SK-N-SH treated with all-trans-retinoic acid at 6 μM for 48 hours (cell line): ENCODE data around the gene STIM2.

Source experiments
- ATAC-seq: fragments of 200-7000 bp; cut with Tn5 transposase; 3 replicates; pipeline ENCODE4 v1.9.1; 2020; ENCODE audit warnings: mild to moderate bottlenecking, moderate library complexity
- ARNTL ChIP-seq: fragments of 450-650 bp; formaldehyde crosslinking; IDR thresholded peaks from 2 replicates; pipeline ENCODE4 v1.5.0; 2020; ENCODE audit warnings: low read depth, mild to moderate bottlenecking, moderate library complexity, borderline replicate concordance
- BACH2 ChIP-seq: fragments of 250-450 bp; sonication (Bioruptor Pico); IDR thresholded peaks from 2 replicates; pipeline ENCODE4 v1.9.0; 2021; ENCODE audit warnings: mild to moderate bottlenecking, borderline replicate concordance
- CSDC2 ChIP-seq: fragments of 250-450 bp; sonication (Bioruptor Pico); IDR thresholded peaks from 2 replicates; pipeline ENCODE4 v1.5.0; 2020; ENCODE audit warnings: mild to moderate bottlenecking, moderate library complexity
- GLIS3 ChIP-seq: fragments of 250-450 bp; sonication (Bioruptor Pico); IDR thresholded peaks from 2 replicates; pipeline ENCODE4 v1.5.0; 2020; ENCODE audit warnings: mild to moderate bottlenecking, moderate library complexity
- ISL1 ChIP-seq: fragments of 250-450 bp; sonication (Bioruptor Pico); IDR thresholded peaks from 2 replicates; pipeline ENCODE4 v2.1.2; 2022; ENCODE audit warnings: mild to moderate bottlenecking, moderate library complexity
- OSR1 ChIP-seq: fragments of 250-450 bp; sonication (Bioruptor Pico); IDR thresholded peaks from 2 replicates; pipeline ENCODE4 v1.8.0; 2022; ENCODE audit warnings: moderate library complexity, mild to moderate bottlenecking, inconsistent platforms
- RARB ChIP-seq: fragments of 250-450 bp; sonication (Bioruptor Pico); IDR thresholded peaks from 2 replicates; pipeline ENCODE4 v1.8.0; 2021; ENCODE audit warnings: mild to moderate bottlenecking, moderate library complexity
- TCF4 ChIP-seq: fragments of 250-450 bp; sonication (Bioruptor Pico); IDR thresholded peaks from 2 replicates; pipeline ENCODE4 v1.8.0; 2021; ENCODE audit warnings: mild to moderate bottlenecking, moderate library complexity, borderline replicate concordance
- ZC3H10 ChIP-seq: fragments of 250-450 bp; sonication (Bioruptor Pico); IDR thresholded peaks from 2 replicates; pipeline ENCODE4 v1.5.1; 2021; ENCODE audit warnings: mild to moderate bottlenecking, moderate library complexity
- ZFP3 ChIP-seq: fragments of 250-450 bp; sonication (Bioruptor Pico); IDR thresholded peaks from 2 replicates; pipeline ENCODE4 v1.5.0; 2020; ENCODE audit warnings: mild to moderate bottlenecking, moderate library complexity
- ZFP30 ChIP-seq: fragments of 450-650 bp; formaldehyde crosslinking; IDR thresholded peaks from 2 replicates; pipeline ENCODE4 v1.5.0; 2022; ENCODE audit warnings: mild to moderate bottlenecking, moderate library complexity
- ZNF565 ChIP-seq: fragments of 450-650 bp; formaldehyde crosslinking; conservative IDR thresholded peaks from 2 replicates; pipeline ENCODE4 v1.5.0; 2020; ENCODE audit warnings: low read depth, mild to moderate bottlenecking, moderate library complexity
- ZNF70 ChIP-seq: fragments of 450-650 bp; formaldehyde crosslinking; IDR thresholded peaks from 2 replicates; pipeline ENCODE4 v1.5.0; 2020; ENCODE audit warnings: mild to moderate bottlenecking, moderate library complexity
- TF ChIP-seq, protein P1 (sequence below): fragments of 250-450 bp; sonication (Bioruptor Pico); IDR thresholded peaks from 2 replicates; pipeline ENCODE4 v1.8.0; 2021; ENCODE audit warnings: low read depth, mild to moderate bottlenecking, moderate library complexity, borderline replicate concordance
- TF ChIP-seq, protein P2 (sequence below): fragments of 250-450 bp; sonication (Bioruptor Pico); IDR thresholded peaks from 2 replicates; pipeline ENCODE4 v1.5.0; 2020; ENCODE audit warnings: mild to moderate bottlenecking, moderate library complexity
- TF ChIP-seq, protein P3 (sequence below): fragments of 250-450 bp; sonication (Bioruptor Pico); IDR thresholded peaks from 2 replicates; pipeline ENCODE4 v1.8.0; 2020; ENCODE audit warnings: mild to moderate bottlenecking, moderate library complexity, borderline replicate concordance
- TF ChIP-seq, protein P4 (sequence below): fragments of 250-450 bp; sonication (Bioruptor Pico); IDR thresholded peaks from 2 replicates; pipeline ENCODE4 v1.5.1; 2021; ENCODE audit warnings: mild to moderate bottlenecking, moderate library complexity

The STIM2 gene

DNA sequence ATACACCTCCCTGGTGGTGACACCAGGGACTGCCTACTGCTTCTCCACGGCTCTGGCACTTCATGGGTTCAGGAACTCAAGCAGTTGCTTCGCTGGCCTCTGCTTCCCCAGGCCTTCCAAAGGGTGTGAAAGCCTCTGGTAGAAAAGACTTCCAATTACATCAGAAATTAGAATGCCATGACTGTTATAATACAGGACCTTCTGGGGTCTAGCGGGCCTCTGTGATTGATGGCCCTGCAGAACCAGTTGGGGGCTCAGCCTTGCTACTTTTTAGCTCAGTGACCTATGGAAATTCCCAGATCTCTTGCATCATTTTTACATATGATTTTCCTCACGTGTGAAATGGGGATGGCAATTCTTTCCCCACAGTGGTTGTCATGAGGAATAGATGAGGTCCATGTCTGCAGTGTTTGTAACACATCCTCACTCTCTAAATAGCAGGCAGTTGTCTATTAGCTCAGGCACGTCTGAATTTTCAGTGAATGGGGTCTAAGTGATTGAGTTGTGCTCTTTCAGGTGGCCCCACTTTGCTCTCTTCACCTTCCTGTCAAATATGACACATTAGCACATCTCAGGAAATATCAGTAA, 198.3 kb downstream of the STIM2 start (continued):
- TF ChIP-seq, protein P1, sequence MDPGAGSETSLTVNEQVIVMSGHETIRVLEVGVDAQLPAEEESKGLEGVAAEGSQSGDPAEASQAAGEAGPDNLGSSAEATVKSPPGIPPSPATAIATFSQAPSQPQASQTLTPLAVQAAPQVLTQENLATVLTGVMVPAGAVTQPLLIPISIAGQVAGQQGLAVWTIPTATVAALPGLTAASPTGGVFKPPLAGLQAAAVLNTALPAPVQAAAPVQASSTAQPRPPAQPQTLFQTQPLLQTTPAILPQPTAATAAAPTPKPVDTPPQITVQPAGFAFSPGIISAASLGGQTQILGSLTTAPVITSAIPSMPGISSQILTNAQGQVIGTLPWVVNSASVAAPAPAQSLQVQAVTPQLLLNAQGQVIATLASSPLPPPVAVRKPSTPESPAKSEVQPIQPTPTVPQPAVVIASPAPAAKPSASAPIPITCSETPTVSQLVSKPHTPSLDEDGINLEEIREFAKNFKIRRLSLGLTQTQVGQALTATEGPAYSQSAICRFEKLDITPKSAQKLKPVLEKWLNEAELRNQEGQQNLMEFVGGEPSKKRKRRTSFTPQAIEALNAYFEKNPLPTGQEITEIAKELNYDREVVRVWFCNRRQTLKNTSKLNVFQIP, result no peak
- no peak for TF ChIP-seq ZNF565 (CRISPR knock-in tag)
- TF ChIP-seq ZFP30 (CRISPR knock-in tag), result no peak
- TF ChIP-seq RARB, result no peak
- no peak for TF ChIP-seq ARNTL (CRISPR knock-in tag)

DNA sequence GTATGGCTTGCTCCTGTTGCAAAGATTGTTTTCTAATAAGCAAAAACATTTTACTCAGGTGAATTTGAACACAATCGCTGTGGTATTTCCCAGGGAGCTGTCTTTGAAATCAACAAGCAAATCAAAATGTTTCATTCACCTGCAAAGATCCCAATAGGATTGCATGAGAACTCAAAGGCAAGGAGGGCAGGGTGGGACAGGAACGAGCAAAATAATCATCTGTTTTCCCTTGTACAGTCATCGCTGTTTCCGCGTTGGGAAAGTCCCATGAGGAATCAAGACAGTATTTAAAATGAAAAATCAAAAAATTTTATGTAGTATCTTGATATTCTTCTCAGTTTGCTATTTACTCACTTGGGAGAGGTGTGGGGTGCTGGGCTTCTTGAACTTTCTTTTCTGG, 198.8 kb downstream of the STIM2 start:
- ATAC-seq, result no peak
- no peak for TF ChIP-seq ZNF70 (CRISPR knock-in tag)
- TF ChIP-seq GLIS3, result no peak
- TF ChIP-seq BACH2 (CRISPR knock-in tag), result no peak
- TF ChIP-seq ZFP30 (CRISPR knock-in tag), result no peak
- TF ChIP-seq ZFP3 (CRISPR knock-in tag), result no peak
- TF ChIP-seq TCF4 (CRISPR knock-in tag), result no peak
- no peak for TF ChIP-seq ISL1 (CRISPR knock-in tag)
- no peak for TF ChIP-seq ZC3H10 (CRISPR knock-in tag)
- TF ChIP-seq, protein P2, sequence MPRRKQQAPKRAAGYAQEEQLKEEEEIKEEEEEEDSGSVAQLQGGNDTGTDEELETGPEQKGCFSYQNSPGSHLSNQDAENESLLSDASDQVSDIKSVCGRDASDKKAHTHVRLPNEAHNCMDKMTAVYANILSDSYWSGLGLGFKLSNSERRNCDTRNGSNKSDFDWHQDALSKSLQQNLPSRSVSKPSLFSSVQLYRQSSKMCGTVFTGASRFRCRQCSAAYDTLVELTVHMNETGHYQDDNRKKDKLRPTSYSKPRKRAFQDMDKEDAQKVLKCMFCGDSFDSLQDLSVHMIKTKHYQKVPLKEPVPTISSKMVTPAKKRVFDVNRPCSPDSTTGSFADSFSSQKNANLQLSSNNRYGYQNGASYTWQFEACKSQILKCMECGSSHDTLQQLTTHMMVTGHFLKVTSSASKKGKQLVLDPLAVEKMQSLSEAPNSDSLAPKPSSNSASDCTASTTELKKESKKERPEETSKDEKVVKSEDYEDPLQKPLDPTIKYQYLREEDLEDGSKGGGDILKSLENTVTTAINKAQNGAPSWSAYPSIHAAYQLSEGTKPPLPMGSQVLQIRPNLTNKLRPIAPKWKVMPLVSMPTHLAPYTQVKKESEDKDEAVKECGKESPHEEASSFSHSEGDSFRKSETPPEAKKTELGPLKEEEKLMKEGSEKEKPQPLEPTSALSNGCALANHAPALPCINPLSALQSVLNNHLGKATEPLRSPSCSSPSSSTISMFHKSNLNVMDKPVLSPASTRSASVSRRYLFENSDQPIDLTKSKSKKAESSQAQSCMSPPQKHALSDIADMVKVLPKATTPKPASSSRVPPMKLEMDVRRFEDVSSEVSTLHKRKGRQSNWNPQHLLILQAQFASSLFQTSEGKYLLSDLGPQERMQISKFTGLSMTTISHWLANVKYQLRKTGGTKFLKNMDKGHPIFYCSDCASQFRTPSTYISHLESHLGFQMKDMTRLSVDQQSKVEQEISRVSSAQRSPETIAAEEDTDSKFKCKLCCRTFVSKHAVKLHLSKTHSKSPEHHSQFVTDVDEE (CRISPR knock-in tag), result no peak

DNA sequence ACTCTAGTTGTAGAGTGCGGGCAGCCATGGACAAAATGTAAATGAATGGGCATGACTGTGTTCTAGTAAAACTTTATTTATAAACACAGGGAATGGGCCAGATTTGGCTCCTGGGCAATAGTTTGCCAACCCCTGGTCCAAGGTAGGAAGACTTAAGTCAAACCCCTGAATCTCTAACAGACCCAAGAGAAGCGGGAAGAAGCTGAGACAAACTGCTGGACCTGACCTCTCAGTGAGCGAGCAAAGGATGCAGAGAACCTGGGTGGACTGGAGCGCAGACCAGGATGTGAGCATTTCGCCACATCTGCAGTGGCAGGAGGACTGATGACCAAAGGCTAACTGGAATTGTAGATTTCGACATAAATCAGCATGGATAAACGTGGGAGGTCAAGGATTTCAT, 201.6 kb downstream of the STIM2 start:
- TF ChIP-seq, protein P1, result no peak
- no peak for TF ChIP-seq ZNF565 (CRISPR knock-in tag)
- TF ChIP-seq ZFP3 (CRISPR knock-in tag), result no peak
- TF ChIP-seq, protein P3, sequence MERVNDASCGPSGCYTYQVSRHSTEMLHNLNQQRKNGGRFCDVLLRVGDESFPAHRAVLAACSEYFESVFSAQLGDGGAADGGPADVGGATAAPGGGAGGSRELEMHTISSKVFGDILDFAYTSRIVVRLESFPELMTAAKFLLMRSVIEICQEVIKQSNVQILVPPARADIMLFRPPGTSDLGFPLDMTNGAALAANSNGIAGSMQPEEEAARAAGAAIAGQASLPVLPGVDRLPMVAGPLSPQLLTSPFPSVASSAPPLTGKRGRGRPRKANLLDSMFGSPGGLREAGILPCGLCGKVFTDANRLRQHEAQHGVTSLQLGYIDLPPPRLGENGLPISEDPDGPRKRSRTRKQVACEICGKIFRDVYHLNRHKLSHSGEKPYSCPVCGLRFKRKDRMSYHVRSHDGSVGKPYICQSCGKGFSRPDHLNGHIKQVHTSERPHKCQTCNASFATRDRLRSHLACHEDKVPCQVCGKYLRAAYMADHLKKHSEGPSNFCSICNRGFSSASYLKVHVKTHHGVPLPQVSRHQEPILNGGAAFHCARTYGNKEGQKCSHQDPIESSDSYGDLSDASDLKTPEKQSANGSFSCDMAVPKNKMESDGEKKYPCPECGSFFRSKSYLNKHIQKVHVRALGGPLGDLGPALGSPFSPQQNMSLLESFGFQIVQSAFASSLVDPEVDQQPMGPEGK (CRISPR knock-in tag), result no peak
- TF ChIP-seq, protein P4, sequence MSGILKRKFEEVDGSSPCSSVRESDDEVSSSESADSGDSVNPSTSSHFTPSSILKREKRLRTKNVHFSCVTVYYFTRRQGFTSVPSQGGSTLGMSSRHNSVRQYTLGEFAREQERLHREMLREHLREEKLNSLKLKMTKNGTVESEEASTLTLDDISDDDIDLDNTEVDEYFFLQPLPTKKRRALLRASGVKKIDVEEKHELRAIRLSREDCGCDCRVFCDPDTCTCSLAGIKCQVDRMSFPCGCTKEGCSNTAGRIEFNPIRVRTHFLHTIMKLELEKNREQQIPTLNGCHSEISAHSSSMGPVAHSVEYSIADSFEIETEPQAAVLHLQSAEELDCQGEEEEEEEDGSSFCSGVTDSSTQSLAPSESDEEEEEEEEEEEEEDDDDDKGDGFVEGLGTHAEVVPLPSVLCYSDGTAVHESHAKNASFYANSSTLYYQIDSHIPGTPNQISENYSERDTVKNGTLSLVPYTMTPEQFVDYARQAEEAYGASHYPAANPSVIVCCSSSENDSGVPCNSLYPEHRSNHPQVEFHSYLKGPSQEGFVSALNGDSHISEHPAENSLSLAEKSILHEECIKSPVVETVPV (CRISPR knock-in tag), result no peak
- TF ChIP-seq ZC3H10 (CRISPR knock-in tag), result no peak
- no peak for TF ChIP-seq CSDC2
- no peak for TF ChIP-seq OSR1 (CRISPR knock-in tag)
- ATAC-seq, result no peak

DNA sequence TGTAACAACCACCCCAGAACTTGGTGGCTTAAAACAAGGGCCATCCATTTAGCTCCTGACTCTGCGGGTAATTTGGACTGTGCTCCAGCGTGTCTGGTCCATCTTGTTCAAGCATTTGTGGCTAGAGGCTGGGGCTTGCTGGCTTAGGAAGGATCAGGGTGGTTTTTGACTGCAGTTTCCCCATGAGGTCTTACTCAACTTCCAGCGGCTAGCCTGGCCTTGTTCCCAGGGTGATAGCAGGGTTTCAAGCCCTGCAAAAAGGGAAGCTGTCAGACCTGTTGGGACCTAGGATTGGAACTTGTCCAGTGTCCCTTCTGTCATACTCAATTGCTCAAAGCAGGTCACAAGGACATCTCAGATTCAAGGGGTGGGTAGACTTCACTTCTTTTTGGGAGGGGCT, 205.9 kb downstream of the STIM2 start:
- no peak for TF ChIP-seq ZFP30 (CRISPR knock-in tag)
- TF ChIP-seq, protein P1, result no peak
- no peak for TF ChIP-seq ZNF70 (CRISPR knock-in tag)
- no peak for TF ChIP-seq OSR1 (CRISPR knock-in tag)
- TF ChIP-seq, all 23 proteins: peak for 0
- ATAC-seq, result no peak
